22Rv1 (cell line): ENCODE data around the gene IRX2.

Experiments used
- CTCF ChIP-seq: fragments of 450-650 bp; IDR thresholded peaks from 2 replicates; pipeline ENCODE4 v1.5.1; 2017; ENCODE audit warnings: mild to moderate bottlenecking
- ZFX ChIP-seq: fragments of 450-650 bp; IDR thresholded peaks from 2 replicates; pipeline ENCODE4 v1.6.1; 2017; ENCODE audit warnings: antibody characterized with exemption, borderline replicate concordance

GRCh38 chr5:2711446-2712425 is 39.7 kb downstream of the IRX2 start:
- no peak for TF ChIP-seq CTCF
- no peak for TF ChIP-seq ZFX
